Activated B cell treated with CpG ODN at 0.5 μM for 24 hours (primary cell): ENCODE measurements around the gene TBC1D10B. TPM values are rescaled to one million over a fixed set of nuclear protein-coding genes. Genes with fewer than 3 reads are reported as not detected.

Experiments used
- ATAC-seq: fragments of 200-7000 bp; cut with Tn5 transposase; one replicate; pipeline ENCODE4 v1.10.0; 2021; ENCODE audit warnings: low read depth, mild to moderate bottlenecking, moderate library complexity
- CTCF ChIA-PET: fragments of 350-600 bp; sonication (Branson Sonifier 250); formaldehyde crosslinking; loops from one replicate; lab custom pipeline; 2021; ENCODE audit warnings: antibody characterized with exemption; lab: Charles Lee
- POLR2A ChIA-PET: fragments of 350-600 bp; sonication (Branson Sonifier 250); formaldehyde crosslinking; loops from one replicate; lab custom pipeline; 2021; ENCODE audit warnings: antibody characterized with exemption; lab: Charles Lee
- DNase-seq: peaks from one replicate; pipeline ENCODE4 v3.0.0; 2022
- H3K27ac Mint-ChIP-seq: one replicate; pipeline ENCODE4 v1.8.0; 2020; ENCODE audit warnings: mixed read lengths
- H3K27me3 Mint-ChIP-seq: one replicate; pipeline ENCODE4 v1.8.0; 2021; ENCODE audit warnings: mixed read lengths
- H3K36me3 Mint-ChIP-seq: one replicate; pipeline ENCODE4 v1.8.0; 2021; ENCODE audit warnings: low read depth, mixed read lengths
- H3K4me1 Mint-ChIP-seq: one replicate; pipeline ENCODE4 v1.8.0; 2021; ENCODE audit warnings: mixed read lengths
- H3K4me3 Mint-ChIP-seq: one replicate; pipeline ENCODE4 v1.8.0; 2020; ENCODE audit warnings: mild to moderate bottlenecking, mixed read lengths
- H3K9me3 Mint-ChIP-seq: one replicate; pipeline ENCODE4 v1.8.0; 2020; ENCODE audit warnings: mixed read lengths
- intact Hi-C: fragments of 100-400 bp; cut with micrococcal nuclease; formaldehyde crosslinking; loops from one replicate; pipeline ENCODE4 v1.15.1; 2024
- total RNA-seq: library from RNA; stranded (reverse); gene quantifications from 2 replicates; pipeline ENCODE4 v1.2.3, GENCODE V29; 2022
- TF ChIP-seq, protein P1 (sequence below): fragments of 200-600 bp; IDR thresholded peaks from one replicate; pipeline ENCODE4 v1.8.0; 2022; ENCODE audit warnings: antibody characterized with exemption, mild to moderate bottlenecking

Gene TBC1D10B
- total RNA-seq, 1 donor from 2014 or later, result 50.2 TPM

- Mint-ChIP-seq H3K4me1 (peaks cover 65% of the 10 kb centered on the region), H3K27me3 (no peaks in the 10 kb centered on the region), H3K36me3 (peaks cover 72% of the 10 kb centered on the region), H3K9me3 (no peaks in the 10 kb centered on the region), H3K4me3 (peak overlapping the region; percentile 96), H3K27ac (no peak overlapping the region)
- DNase-seq (no peak), ATAC-seq (no peak)
- intact Hi-C loops, result loop anchor here (2.0 kb wide), 2 partner anchors 25 to 41 kb away; partner anchors contain the start of gene ZNF48
- POLR2A ChIA-PET, result interaction anchor here (0.6 to 4.5 kb wide), 14 partner anchors 9 to 218 kb away, joined by 3 to 36 read pairs (median 8); partner anchors contain the start of genes SEPTIN1, TBC1D10B, ZNF48 and ZNF688
- TF ChIP-seq, protein P1, sequence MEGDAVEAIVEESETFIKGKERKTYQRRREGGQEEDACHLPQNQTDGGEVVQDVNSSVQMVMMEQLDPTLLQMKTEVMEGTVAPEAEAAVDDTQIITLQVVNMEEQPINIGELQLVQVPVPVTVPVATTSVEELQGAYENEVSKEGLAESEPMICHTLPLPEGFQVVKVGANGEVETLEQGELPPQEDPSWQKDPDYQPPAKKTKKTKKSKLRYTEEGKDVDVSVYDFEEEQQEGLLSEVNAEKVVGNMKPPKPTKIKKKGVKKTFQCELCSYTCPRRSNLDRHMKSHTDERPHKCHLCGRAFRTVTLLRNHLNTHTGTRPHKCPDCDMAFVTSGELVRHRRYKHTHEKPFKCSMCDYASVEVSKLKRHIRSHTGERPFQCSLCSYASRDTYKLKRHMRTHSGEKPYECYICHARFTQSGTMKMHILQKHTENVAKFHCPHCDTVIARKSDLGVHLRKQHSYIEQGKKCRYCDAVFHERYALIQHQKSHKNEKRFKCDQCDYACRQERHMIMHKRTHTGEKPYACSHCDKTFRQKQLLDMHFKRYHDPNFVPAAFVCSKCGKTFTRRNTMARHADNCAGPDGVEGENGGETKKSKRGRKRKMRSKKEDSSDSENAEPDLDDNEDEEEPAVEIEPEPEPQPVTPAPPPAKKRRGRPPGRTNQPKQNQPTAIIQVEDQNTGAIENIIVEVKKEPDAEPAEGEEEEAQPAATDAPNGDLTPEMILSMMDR, result no peak
- CTCF ChIA-PET, result interaction anchor here (1.9 to 2.7 kb wide), 2 partner anchors 17 to 56 kb away, joined by 7 to 10 read pairs; partner anchors contain the start of gene TBC1D10B
Measured at GRCh38 chr16:30353438-30354129, 16.7 kb downstream of the TBC1D10B start.

DNA sequence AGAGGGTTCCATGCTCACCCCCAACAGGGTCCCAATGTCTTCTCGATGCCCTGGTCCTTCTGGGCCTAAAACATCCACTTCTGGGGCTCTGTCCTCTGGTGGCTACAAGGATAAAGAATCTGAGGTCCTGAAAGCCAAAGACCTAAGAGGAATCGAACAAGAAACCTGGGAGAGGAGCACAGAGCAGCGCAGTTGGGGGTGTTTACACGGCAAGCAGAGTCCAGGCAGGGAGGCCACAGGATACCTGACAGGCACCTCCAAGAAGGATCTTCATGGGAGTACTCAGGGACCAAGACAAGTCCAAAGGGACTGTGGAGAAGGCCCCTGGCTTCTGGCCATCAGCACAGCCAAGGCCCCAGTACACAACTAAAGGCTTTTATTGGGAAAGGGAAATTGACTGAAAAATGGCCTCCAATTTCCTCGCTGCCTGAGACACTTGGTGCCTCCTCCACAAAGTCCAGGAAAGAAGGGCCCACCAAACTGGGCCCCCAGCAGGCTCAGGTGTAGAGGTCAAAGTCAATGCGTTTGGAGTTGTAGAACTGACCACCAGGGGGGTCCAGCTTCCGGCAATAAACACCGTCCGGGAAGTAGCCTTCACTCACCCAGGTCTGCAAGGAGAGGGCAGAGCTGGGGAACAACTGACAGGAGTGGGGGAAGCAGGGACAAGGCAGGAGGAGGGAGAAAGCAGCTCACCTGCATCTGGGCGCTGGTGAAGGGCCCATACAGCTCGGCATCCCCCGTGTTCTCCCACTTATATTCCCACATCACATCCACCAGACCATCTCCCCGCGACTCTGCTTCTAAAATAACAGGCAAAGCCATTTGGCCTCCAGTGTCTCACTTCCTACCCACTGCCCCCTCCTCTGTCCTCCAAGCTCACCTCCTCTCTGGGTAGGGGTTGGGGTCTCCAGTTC lies 17.5 kb downstream of the TBC1D10B start:
- TF ChIP-seq, protein P1, result no peak
- Mint-ChIP-seq H3K27ac (no peak overlapping the region), H3K27me3 (no peaks in the 10 kb centered on the region), H3K9me3 (no peaks in the 10 kb centered on the region), H3K4me1 (peaks cover 67% of the 10 kb centered on the region), H3K36me3 (peaks cover 66% of the 10 kb centered on the region), H3K4me3 (peak overlapping the region; percentile 24)
- ChIA-PET POLR2A (interaction anchor here (0.7 to 4.4 kb wide), 2 partner anchors 18 to 169 kb away, joined by 3 to 26 read pairs; no protein-coding TSS in a partner anchor), CTCF (interaction anchor here (2.7 kb wide), 1 partner anchor 57 kb away, joined by 10 read pairs; no protein-coding TSS in a partner anchor)
- ATAC-seq (no peak), DNase-seq (no peak)
- intact Hi-C loops, result no loop called here

DNA sequence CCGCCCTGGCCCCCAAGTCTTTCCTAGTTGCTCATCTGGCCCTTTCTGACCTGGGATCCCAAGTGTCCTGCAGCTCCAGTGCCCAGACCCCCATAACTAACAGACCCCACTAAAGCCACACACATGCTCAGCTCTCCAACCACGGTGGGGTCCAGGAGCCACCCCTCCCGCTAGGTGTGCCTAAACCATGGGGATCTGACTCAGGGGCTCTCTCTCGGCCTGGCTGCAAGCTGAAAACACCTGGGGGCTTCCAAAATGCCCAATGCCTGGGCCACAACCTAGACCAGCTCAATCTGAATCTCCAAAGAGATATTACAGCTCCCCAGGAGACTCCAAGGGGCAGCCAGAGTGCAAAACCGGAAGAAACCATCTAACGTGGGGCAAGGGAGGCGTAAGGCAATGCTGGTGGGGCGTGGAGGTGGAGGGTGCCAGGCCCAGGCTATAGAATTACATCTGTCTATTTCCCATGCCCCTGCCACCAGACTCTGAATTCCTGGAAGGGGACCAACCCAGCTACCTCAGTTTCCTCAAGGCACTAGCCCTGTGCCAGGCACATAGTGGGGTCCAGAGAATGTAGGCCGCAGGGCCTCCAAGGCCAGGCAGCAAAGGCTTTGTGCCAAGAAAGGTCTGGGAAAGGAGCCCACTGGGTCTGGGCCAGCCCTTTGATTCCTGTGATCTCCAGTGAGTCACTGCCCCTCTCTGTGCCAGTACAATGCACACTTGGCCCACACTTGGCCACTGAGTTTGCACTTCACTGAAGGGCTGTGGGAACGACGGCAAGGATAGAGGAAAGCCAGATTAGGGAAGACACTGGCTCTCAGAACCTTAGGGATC lies 18.5 kb downstream of the TBC1D10B start:
- Mint-ChIP-seq H3K27ac (peak overlapping the region; percentile 35), H3K27me3 (no peaks in the 10 kb centered on the region), H3K36me3 (peaks cover 59% of the 10 kb centered on the region), H3K4me3 (no peak overlapping the region), H3K9me3 (no peaks in the 10 kb centered on the region), H3K4me1 (peaks cover 65% of the 10 kb centered on the region)
- ATAC-seq, result no peak
- ChIA-PET CTCF (no interaction called here), POLR2A (interaction anchor here (0.8 to 1.1 kb wide), 2 partner anchors 17 to 19 kb away, joined by 3 to 5 read pairs; partner anchors contain the start of gene TBC1D10B)
- intact Hi-C loops, result no loop called here
- TF ChIP-seq, protein P1, result no peak
- no peak for DNase-seq

DNA sequence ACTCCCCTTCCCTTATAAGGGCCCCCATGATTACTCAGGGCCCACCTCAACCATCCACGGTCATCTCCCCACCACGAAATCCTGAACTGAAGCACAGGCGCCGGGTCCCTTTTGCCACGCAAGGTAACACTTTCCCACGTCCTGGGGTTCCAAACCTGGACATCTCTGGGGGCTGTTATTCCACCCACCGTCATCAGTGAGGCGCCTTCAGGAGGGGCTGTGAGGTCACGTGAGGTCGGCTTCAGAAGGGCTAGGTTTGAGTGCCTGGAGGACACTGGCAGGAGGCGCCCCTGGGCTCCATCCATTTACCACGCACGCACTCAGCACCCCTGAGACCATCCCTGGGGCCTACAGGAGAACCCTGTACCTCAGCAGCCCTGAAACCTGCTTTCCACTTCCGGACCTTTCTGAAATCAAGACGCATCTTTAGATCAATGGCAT lies 19.3 kb downstream of the TBC1D10B start:
- no peak for DNase-seq
- no peak overlapping the region for H3K4me3 Mint-ChIP-seq
- ATAC-seq, result no peak

More for the DNA sequence above, 19.3 kb downstream of the TBC1D10B start:
- ChIA-PET POLR2A (interaction anchor here (0.8 to 1.1 kb wide), 2 partner anchors 16 to 19 kb away, joined by 3 to 5 read pairs; partner anchors contain the start of gene TBC1D10B), CTCF (no interaction called here)
- intact Hi-C loops, result no loop called here
- Mint-ChIP-seq H3K36me3 (peaks cover 56% of the 10 kb centered on the region), H3K27me3 (no peaks in the 10 kb centered on the region), H3K9me3 (no peaks in the 10 kb centered on the region), H3K4me1 (peaks cover 59% of the 10 kb centered on the region), H3K27ac (peak overlapping the region; percentile 79)
- TF ChIP-seq, protein P1, result no peak
